Lower leg skin (tissue), 3 donors: ENCODE data around the gene ERF.

Experiments used
- CTCF ChIP-seq, 3 donors: fragments of 450-650 bp; IDR thresholded peaks; one replicate each; pipeline ENCODE4 v1.5.1; 2016; ENCODE audit warnings: antibody characterized with exemption in 3 of 3, mild to moderate bottlenecking in 3 of 3, moderate library complexity in 2 of 3
- POLR2A ChIP-seq, 2 donors: fragments of 450-650 bp; IDR thresholded peaks; one replicate each; pipeline ENCODE4 v1.6.1; 2016 to 2017; ENCODE audit warnings: antibody characterized with exemption in 2 of 2, mild to moderate bottlenecking in 1 of 2, moderate library complexity in 1 of 2

DNA sequence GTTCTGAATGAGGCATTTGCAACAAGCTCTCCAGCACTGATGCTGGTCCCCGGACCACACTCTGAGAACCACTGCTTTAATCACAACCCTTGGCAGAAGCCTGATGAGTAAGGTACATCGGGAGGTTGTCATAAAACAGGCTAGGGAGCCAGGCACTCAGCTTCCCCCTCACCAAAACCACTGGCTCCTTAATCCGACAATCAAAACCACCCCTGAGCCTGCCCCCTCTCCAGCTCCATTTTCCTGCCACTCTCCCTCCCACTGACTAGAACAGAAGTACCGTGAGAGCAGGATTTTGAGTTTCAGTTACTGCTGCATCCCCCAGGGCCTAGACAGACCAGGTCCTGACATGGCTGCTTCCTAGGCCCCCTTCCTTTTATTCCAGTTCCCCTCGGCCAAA lies 19.7 kb downstream of the ERF start:
- TF ChIP-seq CTCF (IDR thresholded peaks at IDR 0.05) (no peak), POLR2A (IDR thresholded peaks at IDR 0.05) (no peak)
